Thyroid gland (tissue), 4 donors: Measurements from ENCODE around the gene ZNF618. TPM values are rescaled to one million over a fixed set of nuclear protein-coding genes. Genes with fewer than 3 reads are reported as not detected.

Source experiments
- DNase-seq, 2 donors: peaks; one replicate each; pipeline ENCODE4 v3.0.0-alpha.2; 2019
- H3K27ac ChIP-seq, 3 donors: fragments of 200-600 bp; sonication (generic); 1 replicate in 2 of 3; 2 replicates in 1 of 3; pipeline ENCODE4 v1.5.1; 2016 to 2019; ENCODE audit warnings: mild to moderate bottlenecking in 1 of 3, moderate library complexity in 1 of 3
- H3K27me3 ChIP-seq: fragments of 200-600 bp; sonication (generic); one replicate; pipeline ENCODE4 v1.5.1; 2019
- H3K36me3 ChIP-seq, 2 donors: fragments of 200-600 bp; sonication (generic); one replicate each; pipeline ENCODE4 v1.5.1; 2016 to 2019
- H3K4me1 ChIP-seq, 2 donors: fragments of 200-600 bp; sonication (generic); one replicate each; pipeline ENCODE4 v1.5.1; 2017 to 2019
- H3K4me3 ChIP-seq, 3 donors: fragments of 200-600 bp; sonication (generic); replicated peaks in 1 of 3; 1 replicate in 2 of 3; 2 replicates in 1 of 3; pipeline ENCODE4 v1.5.1; 2016; ENCODE audit warnings: mild to moderate bottlenecking in 1 of 3
- H3K9me3 ChIP-seq: fragments of 200-600 bp; sonication (generic); one replicate; pipeline ENCODE4 v1.5.1; 2017
- POLR2A ChIP-seq, 2 donors: fragments of 450-650 bp; IDR thresholded peaks; one replicate each; pipeline ENCODE4 v1.6.1; 2017; ENCODE audit warnings: antibody characterized with exemption in 2 of 2, mild to moderate bottlenecking in 2 of 2, moderate library complexity in 1 of 2
- WGBS, 2 donors: methylation state at CpG; one replicate each; pipeline ENCODE4 v1.1.5; 2017; 5-methylcytosine and 5-hydroxymethylcytosine counted together
- intact Hi-C: fragments of 100-400 bp; cut with DNase I; formaldehyde crosslinking; loops from one replicate; pipeline ENCODE4 v1.15.1; 2023
- total RNA-seq, 4 donors: library from RNA; depleted of rRNA; stranded (reverse); fragments of >200 nt; gene quantifications; one replicate each; pipeline ENCODE4 v1.2.3, GENCODE V29; 2016
- TF ChIP-seq, protein P1 (sequence below), 6 experiments: fragments of 200-600 bp in 3 of 6; fragments of 450-650 bp in 3 of 6; sonication (generic) in 3 of 6; IDR thresholded peaks; one replicate each; pipeline ENCODE4 v1.5.1; 2016 to 2019; ENCODE audit warnings: antibody characterized with exemption in 6 of 6, mild to moderate bottlenecking in 2 of 6, inconsistent platforms in 1 of 6, moderate library complexity in 1 of 6

Gene ZNF618
- total RNA-seq, 4 donors from 2014 or later, result 9.9 to 17.5 (median 15.5) TPM

- no peak for DNase-seq
- no peaks in the 10 kb centered on the region for H3K9me3 ChIP-seq
- intact Hi-C loops, result no loop called here
- no peaks in the 10 kb centered on the region for H3K27me3 ChIP-seq
- peaks cover 15 to 17% of the 10 kb centered on the region in 2 donors for H3K36me3 ChIP-seq
- H3K27ac ChIP-seq, result no peak overlapping the region
- no peak overlapping the region for H3K4me3 ChIP-seq
- TF ChIP-seq, protein P1, sequence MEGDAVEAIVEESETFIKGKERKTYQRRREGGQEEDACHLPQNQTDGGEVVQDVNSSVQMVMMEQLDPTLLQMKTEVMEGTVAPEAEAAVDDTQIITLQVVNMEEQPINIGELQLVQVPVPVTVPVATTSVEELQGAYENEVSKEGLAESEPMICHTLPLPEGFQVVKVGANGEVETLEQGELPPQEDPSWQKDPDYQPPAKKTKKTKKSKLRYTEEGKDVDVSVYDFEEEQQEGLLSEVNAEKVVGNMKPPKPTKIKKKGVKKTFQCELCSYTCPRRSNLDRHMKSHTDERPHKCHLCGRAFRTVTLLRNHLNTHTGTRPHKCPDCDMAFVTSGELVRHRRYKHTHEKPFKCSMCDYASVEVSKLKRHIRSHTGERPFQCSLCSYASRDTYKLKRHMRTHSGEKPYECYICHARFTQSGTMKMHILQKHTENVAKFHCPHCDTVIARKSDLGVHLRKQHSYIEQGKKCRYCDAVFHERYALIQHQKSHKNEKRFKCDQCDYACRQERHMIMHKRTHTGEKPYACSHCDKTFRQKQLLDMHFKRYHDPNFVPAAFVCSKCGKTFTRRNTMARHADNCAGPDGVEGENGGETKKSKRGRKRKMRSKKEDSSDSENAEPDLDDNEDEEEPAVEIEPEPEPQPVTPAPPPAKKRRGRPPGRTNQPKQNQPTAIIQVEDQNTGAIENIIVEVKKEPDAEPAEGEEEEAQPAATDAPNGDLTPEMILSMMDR (IDR thresholded peaks at IDR 0.05), result no peak
- no peak for TF ChIP-seq POLR2A (IDR thresholded peaks at IDR 0.05)
- WGBS, 2 donors, result 88 to 91% methylated on average over 5 to 6 of the region's 6 CpGs
- H3K4me1 ChIP-seq, result no peaks in the 10 kb centered on the region
Measured at GRCh38 chr9:114017741-114018715, 141.9 kb downstream of the ZNF618 start.

GRCh38 chr9:114021578-114021977 is 145.5 kb downstream of the ZNF618 start:
- TF ChIP-seq POLR2A (IDR thresholded peaks at IDR 0.05), result no peak
- TF ChIP-seq, protein P1 (IDR thresholded peaks at IDR 0.05), result no peak
- no peaks in the 10 kb centered on the region for H3K27me3 ChIP-seq
- intact Hi-C loops, result no loop called here
- no peak overlapping the region for H3K4me3 ChIP-seq
- peaks cover 15 to 17% of the 10 kb centered on the region in 2 donors for H3K36me3 ChIP-seq
- WGBS, 2 donors, result 93 to 95% methylated on average over 3 of the region's 3 CpGs
- no peak for DNase-seq
- H3K4me1 ChIP-seq, result no peaks in the 10 kb centered on the region
- no peaks in the 10 kb centered on the region for H3K9me3 ChIP-seq
- H3K27ac ChIP-seq, result no peak overlapping the region

DNA sequence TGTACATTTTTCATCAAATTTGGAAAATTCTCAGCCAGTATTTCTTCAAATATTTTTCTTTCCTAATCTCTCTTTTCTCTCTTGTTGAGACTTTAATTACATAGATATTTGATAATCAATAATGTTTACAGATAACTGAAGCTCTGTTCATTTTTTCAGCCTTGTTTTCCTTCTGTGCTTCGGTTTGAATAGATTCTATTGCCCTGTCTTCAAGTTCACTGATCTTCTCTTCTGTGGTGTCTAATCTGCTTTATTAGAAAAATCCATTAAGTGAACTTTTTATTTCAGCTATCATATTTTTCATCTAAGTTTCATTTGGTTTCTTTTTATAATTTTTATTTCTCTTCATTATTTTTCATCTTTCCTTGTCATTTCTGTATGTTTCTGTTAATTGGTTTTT is 147.9 kb downstream of the ZNF618 start:
- Histone ChIP-seq H3K36me3 (peaks cover 4 to 5% of the 10 kb centered on the region in 2 donors), H3K27ac (no peak overlapping the region), H3K27me3 (no peaks in the 10 kb centered on the region), H3K4me1 (no peaks in the 10 kb centered on the region), H3K4me3 (no peak overlapping the region), H3K9me3 (no peaks in the 10 kb centered on the region)
- intact Hi-C loops, result no loop called here
- 98% methylated on average over 1 of the region's 1 CpG for WGBS, 2 donors
- TF ChIP-seq POLR2A (IDR thresholded peaks at IDR 0.05), result no peak
- TF ChIP-seq, protein P1 (IDR thresholded peaks at IDR 0.05), result no peak
- DNase-seq, result no peak

- Histone ChIP-seq H3K27ac (no peak overlapping the region), H3K4me1 (no peaks in the 10 kb centered on the region), H3K36me3 (peaks cover 0 to 3% of the 10 kb centered on the region in 2 donors), H3K9me3 (no peaks in the 10 kb centered on the region), H3K4me3 (no peak overlapping the region), H3K27me3 (no peaks in the 10 kb centered on the region)
- no peak for DNase-seq
- intact Hi-C loops, result no loop called here
- 92 to 96% methylated on average over 3 of the region's 3 CpGs for WGBS, 2 donors
- TF ChIP-seq, protein P1 (IDR thresholded peaks at IDR 0.05), result no peak
- no peak for TF ChIP-seq POLR2A (IDR thresholded peaks at IDR 0.05)
Measured at GRCh38 chr9:114025196-114025753, 149.2 kb downstream of the ZNF618 start.

DNA sequence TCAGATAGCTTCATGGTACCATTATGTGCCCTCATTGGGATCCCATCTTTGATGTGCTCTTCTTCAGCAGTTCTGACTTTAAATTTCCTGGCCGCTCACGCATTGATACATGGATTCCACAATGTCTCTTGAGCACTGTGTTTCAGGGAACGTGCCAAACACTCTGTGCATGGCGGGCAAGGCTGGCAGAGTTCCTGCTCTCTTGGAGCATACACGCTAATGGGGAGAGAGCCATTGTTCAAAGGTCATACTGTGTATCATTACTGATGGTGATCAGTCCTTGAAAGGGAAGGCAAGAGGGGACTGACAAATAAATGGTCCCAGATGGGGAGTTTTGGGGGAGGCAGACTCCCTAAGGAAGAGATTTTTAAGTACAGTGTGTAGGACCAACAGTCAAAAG is 149.7 kb downstream of the ZNF618 start:
- H3K27ac ChIP-seq, result no peak overlapping the region
- no peaks in the 10 kb centered on the region for H3K27me3 ChIP-seq
- no peak for TF ChIP-seq POLR2A (IDR thresholded peaks at IDR 0.05)
- TF ChIP-seq, protein P1 (IDR thresholded peaks at IDR 0.05), result no peak
- no peak overlapping the region for H3K4me3 ChIP-seq
- DNase-seq, result no peak
- WGBS, 2 donors, result 93 to 94% methylated on average over 5 of the region's 5 CpGs
- H3K9me3 ChIP-seq, result no peaks in the 10 kb centered on the region
- no peaks in the 10 kb centered on the region for H3K4me1 ChIP-seq
- intact Hi-C loops, result no loop called here
- H3K36me3 ChIP-seq, result peaks cover 0 to 3% of the 10 kb centered on the region in 2 donors
